ENCODE data around the gene PCYT1B. TPM values are rescaled to one million over a fixed set of nuclear protein-coding genes. Genes with fewer than 3 reads are reported as not detected.

PCYT1B gene
- total and polyA plus RNA-seq, 2 of the 13 experiments (the other 11 are each of a cell fraction or from before 2014, with no cell fraction given), result 6.1 to 9.2 TPM

DNA sequence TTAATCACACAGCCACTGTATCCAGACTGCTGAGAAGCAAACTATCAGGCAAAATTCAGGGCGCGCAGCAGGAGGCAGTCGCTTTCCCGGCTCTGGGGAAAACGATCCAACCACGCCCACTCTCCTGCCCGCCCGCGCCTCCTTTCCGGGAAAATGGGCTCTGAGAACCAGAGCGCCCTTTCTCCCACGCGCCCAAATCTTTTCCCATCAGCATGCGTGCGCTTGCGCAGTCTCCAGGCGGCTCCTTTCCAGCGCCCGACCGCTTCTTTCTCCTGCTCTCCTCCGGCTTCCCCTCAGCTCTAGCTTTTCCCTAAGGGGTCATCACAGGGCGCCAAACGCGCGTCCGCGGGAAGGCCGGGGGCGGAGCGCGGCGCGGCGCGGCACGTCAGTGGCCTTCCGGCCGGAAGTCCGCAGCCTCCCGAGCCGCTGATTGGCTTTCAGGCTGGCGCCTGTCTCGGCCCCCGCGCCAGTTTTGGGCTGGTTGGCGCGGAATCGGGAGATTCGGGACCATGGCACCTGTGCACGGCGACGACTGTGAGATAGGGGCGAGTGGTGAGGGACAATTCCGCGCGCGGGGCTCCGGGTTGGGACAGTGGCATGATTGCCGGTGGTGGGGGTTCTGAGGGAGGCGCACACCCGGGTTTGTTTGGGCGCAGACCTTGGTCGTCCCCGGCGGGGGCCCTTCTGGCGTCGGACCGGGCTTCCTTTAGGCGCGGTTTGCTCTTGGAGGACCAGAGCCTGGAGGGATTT is 46.5 kb upstream of the PCYT1B start, which contains the start of gene POLA1 (continued):
- TF ChIP-seq, protein P1, sequence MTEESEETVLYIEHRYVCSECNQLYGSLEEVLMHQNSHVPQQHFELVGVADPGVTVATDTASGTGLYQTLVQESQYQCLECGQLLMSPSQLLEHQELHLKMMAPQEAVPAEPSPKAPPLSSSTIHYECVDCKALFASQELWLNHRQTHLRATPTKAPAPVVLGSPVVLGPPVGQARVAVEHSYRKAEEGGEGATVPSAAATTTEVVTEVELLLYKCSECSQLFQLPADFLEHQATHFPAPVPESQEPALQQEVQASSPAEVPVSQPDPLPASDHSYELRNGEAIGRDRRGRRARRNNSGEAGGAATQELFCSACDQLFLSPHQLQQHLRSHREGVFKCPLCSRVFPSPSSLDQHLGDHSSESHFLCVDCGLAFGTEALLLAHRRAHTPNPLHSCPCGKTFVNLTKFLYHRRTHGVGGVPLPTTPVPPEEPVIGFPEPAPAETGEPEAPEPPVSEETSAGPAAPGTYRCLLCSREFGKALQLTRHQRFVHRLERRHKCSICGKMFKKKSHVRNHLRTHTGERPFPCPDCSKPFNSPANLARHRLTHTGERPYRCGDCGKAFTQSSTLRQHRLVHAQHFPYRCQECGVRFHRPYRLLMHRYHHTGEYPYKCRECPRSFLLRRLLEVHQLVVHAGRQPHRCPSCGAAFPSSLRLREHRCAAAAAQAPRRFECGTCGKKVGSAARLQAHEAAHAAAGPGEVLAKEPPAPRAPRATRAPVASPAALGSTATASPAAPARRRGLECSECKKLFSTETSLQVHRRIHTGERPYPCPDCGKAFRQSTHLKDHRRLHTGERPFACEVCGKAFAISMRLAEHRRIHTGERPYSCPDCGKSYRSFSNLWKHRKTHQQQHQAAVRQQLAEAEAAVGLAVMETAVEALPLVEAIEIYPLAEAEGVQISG (CRISPR knock-in tag; IDR thresholded peaks at IDR 0.05), result peak; percentile 78
- TF ChIP-seq, protein P2, sequence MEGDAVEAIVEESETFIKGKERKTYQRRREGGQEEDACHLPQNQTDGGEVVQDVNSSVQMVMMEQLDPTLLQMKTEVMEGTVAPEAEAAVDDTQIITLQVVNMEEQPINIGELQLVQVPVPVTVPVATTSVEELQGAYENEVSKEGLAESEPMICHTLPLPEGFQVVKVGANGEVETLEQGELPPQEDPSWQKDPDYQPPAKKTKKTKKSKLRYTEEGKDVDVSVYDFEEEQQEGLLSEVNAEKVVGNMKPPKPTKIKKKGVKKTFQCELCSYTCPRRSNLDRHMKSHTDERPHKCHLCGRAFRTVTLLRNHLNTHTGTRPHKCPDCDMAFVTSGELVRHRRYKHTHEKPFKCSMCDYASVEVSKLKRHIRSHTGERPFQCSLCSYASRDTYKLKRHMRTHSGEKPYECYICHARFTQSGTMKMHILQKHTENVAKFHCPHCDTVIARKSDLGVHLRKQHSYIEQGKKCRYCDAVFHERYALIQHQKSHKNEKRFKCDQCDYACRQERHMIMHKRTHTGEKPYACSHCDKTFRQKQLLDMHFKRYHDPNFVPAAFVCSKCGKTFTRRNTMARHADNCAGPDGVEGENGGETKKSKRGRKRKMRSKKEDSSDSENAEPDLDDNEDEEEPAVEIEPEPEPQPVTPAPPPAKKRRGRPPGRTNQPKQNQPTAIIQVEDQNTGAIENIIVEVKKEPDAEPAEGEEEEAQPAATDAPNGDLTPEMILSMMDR (CRISPR knock-in tag; IDR thresholded peaks at IDR 0.05), result peak; percentile 55
- TF ChIP-seq GPN1 (CRISPR knock-in tag; IDR thresholded peaks at IDR 0.05; ENCODE audit: borderline replicate concordance) (no peak), RNF2 (conservative IDR thresholded peaks at IDR 0.05; ENCODE audit: low read depth) (no peak), ATF7 (IDR thresholded peaks at IDR 0.05) (no peak), ATF7 (CRISPR knock-in tag; IDR thresholded peaks at IDR 0.05) (no peak), FOXK1 (CRISPR knock-in tag; IDR thresholded peaks at IDR 0.05; ENCODE audit: borderline replicate concordance, low read depth) (peak; percentile 37; the same call in 1 of the 2 replicates), EHMT2 (IDR thresholded peaks at IDR 0.05; ENCODE audit: borderline replicate concordance, low read depth, low read length) (no peak), NCOA1 (CRISPR knock-in tag; IDR thresholded peaks at IDR 0.05) (no peak), PLRG1 (conservative IDR thresholded peaks at IDR 0.05) (no peak), ZKSCAN1 (IDR thresholded peaks at IDR 0.05; ENCODE audit: low read length) (0 out of 2 replicates have a peak, but pooled peaks have one; percentile 8), XRCC5 (optimal IDR thresholded peaks at IDR 0.05; ENCODE audit: low read length) (peak; percentile 74), REL (CRISPR knock-in tag; conservative IDR thresholded peaks at IDR 0.05) (no peak), ZNF3 (CRISPR knock-in tag; IDR thresholded peaks at IDR 0.05) (no peak)
- TF ChIP-seq, protein P3, sequence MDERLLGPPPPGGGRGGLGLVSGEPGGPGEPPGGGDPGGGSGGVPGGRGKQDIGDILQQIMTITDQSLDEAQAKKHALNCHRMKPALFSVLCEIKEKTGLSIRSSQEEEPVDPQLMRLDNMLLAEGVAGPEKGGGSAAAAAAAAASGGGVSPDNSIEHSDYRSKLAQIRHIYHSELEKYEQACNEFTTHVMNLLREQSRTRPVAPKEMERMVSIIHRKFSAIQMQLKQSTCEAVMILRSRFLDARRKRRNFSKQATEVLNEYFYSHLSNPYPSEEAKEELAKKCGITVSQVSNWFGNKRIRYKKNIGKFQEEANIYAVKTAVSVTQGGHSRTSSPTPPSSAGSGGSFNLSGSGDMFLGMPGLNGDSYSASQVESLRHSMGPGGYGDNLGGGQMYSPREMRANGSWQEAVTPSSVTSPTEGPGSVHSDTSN (CRISPR knock-in tag; IDR thresholded peaks at IDR 0.05), result no peak
- TF ChIP-seq, protein P4, sequence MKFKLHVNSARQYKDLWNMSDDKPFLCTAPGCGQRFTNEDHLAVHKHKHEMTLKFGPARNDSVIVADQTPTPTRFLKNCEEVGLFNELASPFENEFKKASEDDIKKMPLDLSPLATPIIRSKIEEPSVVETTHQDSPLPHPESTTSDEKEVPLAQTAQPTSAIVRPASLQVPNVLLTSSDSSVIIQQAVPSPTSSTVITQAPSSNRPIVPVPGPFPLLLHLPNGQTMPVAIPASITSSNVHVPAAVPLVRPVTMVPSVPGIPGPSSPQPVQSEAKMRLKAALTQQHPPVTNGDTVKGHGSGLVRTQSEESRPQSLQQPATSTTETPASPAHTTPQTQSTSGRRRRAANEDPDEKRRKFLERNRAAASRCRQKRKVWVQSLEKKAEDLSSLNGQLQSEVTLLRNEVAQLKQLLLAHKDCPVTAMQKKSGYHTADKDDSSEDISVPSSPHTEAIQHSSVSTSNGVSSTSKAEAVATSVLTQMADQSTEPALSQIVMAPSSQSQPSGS (CRISPR knock-in tag; IDR thresholded peaks at IDR 0.05), result no peak
- TF ChIP-seq, protein P5, sequence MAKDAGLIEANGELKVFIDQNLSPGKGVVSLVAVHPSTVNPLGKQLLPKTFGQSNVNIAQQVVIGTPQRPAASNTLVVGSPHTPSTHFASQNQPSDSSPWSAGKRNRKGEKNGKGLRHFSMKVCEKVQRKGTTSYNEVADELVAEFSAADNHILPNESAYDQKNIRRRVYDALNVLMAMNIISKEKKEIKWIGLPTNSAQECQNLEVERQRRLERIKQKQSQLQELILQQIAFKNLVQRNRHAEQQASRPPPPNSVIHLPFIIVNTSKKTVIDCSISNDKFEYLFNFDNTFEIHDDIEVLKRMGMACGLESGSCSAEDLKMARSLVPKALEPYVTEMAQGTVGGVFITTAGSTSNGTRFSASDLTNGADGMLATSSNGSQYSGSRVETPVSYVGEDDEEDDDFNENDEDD (CRISPR knock-in tag; IDR thresholded peaks at IDR 0.05; ENCODE audit: borderline replicate concordance), result peak; percentile 93
- TF ChIP-seq, protein P6, sequence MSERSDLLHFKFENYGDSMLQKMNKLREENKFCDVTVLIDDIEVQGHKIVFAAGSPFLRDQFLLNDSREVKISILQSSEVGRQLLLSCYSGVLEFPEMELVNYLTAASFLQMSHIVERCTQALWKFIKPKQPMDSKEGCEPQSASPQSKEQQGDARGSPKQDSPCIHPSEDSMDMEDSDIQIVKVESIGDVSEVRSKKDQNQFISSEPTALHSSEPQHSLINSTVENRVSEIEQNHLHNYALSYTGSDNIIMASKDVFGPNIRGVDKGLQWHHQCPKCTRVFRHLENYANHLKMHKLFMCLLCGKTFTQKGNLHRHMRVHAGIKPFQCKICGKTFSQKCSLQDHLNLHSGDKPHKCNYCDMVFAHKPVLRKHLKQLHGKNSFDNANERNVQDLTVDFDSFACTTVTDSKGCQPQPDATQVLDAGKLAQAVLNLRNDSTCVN (CRISPR knock-in tag; IDR thresholded peaks at IDR 0.05; ENCODE audit: borderline replicate concordance), result no peak

Data from HepG2 (cell line).